GM19025 (cell line): ENCODE results near the gene TEX35.

Experiments
- ATAC-seq: cut with Tn5 transposase; IDR thresholded peaks from one replicate; pipeline ENCODE4 v1.9.1; 2021; ENCODE audit warnings: mild to moderate bottlenecking, low read depth, moderate library complexity; ENCODE audit not compliant: unreplicated experiment

The TEX35 gene

DNA sequence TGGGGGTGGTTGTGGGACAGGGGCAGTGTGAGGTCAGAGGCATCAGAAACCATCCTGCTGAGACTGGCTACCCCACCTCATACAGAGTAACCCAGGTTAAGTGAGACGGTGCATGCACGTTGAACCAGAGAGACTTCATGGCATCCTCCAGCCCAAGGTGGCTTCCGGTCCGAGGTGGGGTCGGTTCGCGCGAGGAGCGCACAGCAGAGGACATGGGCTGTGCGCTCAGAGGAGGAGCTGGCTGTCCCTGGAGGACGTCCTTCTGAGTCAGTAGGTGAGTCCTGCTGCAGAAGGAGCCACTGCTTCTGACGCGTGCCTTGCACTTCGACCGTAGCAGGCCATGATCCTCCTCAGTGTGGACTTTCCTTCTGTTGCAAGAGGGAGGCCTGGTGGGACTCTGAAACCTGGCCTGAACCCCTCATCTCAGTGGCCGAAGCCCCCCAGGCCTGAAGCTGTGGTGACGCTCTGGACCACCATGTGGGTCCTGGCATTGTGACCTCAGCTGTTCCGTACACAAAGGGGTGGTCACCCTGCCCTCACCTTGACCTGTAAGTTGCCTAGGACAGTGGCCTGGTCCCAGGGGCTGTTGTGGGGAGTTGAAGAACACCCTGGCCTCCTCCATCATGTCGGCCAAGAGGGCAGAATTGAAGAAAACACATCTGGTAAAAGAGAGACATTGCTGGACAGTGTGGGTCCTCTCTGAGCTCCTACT, at the start of gene TEX35:
Gene TEX35 (plus strand): TSS at position 544 of the 712 bp plus-strand sequence. CDS start 80 bp downstream, at position 624.
- no peak for ATAC-seq

GRCh38 chr1:178464141-178464540, 48.8 kb upstream of the TEX35 start:
- no peak for ATAC-seq

GRCh38 chr1:178464566-178464965, 48.3 kb upstream of the TEX35 start:
- ATAC-seq: no peak

- ATAC-seq: no peak
Observed at GRCh38 chr1:178465011-178465410, 47.9 kb upstream of the TEX35 start.

DNA sequence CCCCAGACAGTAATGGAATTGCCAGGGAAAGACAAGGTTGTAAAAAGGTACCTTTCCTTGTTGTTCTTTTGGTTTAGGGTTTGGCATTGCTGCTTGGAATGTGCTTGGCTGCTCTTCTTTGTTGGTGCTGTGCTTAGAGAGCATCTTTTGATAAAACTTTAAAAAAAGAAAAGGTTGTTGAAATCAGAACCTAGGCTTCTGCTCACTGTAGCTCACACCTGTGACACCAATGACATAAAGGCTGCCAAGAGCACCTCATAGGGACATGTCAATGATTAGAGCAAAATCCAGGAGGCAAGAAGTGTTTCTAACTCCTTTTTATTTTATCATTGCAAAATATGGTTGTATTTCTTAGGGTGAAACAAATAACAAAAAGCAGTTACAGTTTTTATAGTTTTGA, 45.1 kb upstream of the TEX35 start:
- no peak for ATAC-seq

DNA sequence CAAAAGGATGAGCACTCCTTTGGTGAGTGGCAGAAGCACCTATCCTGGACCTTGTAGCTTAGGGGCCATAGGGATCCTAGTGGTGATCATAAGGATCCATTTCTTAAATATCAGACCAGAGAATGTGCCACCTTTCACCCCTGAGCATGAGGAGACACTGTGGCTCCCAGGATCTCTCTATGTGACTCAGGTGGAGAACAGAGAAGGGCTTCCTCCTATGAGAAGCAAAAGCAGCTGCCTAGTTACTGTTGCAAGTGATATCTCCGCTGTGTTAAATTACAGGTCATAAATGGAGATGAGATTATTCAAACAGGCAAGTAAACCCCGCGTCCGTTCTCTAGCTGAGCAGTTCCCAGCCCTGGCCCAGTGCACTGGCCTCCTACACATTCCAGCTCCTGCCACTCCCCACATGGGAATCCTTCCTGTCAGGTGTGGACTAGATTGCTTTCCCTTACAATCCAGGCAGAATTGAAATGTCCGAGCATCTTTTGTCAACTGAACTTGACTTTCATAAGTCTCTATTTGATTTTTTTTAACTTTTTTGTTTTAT, 42.4 kb upstream of the TEX35 start:
- ATAC-seq: no peak

- no peak for ATAC-seq
Observed at GRCh38 chr1:178472531-178472930, 40.4 kb upstream of the TEX35 start.

DNA sequence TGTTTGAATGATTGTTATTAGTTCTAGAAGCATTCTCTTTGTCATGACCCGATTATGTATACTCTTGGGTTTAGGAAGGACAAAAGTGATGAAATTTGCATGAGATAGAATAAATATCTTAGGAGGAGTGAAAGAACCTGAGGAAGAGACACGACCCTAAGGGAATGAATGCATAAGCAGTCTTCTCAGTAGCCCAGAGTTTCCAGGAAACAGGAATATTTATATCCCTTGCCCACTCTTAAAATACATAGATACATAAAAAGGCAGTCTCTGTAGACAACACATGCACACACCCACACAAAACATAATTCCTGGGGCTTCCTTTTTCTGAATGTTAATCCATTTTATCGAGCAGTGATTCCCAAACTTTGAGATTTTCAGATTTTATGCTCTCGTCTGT, 35.5 kb upstream of the TEX35 start:
- ATAC-seq: no peak

DNA sequence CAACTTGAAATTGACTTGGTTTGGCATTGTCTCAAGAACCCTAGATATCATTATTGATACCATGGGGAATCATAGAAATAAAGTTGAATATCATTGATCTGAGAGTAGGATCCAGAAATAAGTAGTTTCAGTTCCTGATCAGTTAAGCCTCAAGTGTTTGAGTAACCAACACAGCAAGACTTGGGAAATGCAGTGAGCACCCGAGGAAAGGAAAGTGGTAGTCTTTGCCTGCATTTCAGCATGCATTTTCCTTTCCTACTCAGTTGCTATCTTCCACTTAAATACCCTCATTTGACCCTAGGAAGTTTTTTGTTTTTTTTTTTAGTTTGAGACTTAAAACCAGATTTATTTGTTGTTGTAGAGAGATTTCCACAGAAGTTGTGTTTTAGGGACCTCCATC, 35.1 kb upstream of the TEX35 start:
- ATAC-seq: no peak

DNA sequence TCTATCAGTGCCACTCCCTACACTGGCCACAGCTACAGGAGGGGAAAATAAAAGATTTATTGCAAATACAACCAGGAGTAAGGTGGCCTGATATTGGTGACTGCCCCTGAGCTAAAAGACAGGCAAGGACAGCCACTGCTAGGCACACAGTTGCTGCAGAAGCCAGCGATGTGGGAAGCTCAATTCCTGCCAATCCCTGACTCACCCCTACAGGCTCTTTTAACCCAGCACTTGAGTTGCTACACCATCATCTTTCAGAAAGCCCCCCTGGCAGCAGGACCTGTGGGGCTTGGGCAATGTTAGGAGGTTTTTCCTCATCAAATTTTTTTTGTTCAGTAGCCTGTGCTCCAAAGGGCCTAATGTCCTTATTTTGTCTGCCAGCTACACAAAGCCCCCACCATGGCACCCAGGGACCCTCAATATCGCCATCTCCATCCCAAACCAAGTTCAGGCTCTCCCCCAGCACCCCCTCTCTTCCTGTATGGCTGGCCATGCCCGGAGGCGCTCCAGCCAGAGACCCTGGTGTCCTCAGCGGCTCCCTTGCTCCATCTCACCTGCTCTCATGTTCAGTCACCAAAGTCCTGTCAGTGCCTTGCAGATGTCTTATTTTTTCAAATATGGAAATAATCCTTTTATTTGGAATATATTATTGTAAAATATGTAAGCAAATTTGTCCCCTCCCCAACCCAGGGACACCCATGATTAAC, 29.5 kb upstream of the TEX35 start:
- ATAC-seq: no peak

- no peak for ATAC-seq
Observed at GRCh38 chr1:178484698-178485225, 28.1 kb upstream of the TEX35 start.

DNA sequence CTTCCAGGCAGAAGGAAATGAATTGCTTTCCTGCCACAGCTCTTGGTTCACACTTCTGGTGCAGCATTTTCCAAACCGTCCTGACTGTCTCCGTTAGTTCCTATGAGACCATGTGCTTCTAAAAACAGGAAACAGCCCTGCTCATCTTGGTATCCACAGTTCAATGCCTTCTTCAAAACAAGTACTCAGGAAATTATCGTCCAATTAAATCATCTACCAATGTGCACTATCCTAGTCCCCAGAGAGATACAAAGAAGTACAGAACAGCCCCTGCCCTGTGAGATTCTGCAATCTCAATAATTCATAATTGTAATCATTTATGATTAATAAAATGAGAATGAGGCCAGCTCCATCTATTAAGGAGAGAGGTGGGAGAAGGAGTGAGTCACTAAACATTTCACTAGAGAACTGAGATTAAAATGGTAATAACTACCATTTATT, 27.3 kb upstream of the TEX35 start:
- no peak for ATAC-seq

GRCh38 chr1:178486100-178487069, 26.5 kb upstream of the TEX35 start:
- no peak for ATAC-seq

DNA sequence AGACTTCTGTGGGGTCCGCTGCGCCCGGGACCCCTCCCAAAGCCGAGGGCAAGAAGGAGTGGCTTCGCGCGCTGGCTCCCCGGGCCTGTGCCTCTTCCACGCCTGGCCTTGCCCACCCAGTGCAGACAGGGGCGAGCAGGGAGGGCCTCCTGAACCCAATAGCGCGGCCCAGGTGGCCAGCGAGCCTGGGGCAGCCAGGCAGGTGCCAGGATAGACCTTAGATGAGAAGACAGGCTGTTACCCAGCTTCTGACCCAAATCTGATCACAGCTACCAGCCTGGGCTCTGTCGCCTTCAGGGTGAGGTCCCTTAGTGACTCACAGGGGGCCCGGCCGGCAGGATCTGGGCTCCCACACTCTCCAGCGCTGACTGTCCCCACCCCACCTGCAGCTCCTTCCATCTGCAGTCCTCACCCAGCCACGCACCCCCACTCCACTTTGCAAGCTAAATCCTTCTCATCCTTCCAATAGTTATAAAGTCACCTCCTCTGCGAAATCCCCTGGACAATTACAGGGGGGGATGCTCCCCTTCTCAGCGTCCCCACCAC, 25.8 kb upstream of the TEX35 start:
- no peak for ATAC-seq

GRCh38 chr1:178488393-178488792, 24.5 kb upstream of the TEX35 start:
- ATAC-seq: no peak

- ATAC-seq: no peak
Observed at GRCh38 chr1:178489399-178489798, 23.5 kb upstream of the TEX35 start.

- ATAC-seq: no peak
Observed at GRCh38 chr1:178490136-178490535, 22.8 kb upstream of the TEX35 start.

DNA sequence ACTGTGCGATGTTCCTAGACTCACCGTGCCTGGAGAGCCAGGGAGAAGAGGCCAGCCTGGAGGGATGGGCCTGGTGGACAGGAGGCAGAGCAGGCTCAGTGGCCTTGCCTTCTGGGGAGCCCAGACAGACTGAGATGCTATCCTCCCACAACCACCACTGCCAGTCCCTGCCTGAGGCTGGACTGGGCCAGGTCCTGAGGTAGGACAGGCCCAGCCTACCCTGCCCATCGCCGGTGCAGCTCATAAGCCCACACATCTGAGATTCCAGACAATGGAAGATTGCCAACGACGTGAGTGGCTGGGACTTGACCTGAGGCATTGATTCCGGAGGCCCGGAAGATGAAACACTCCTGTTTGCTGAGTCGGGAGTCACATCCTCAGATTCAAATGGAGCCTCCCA, 21.9 kb upstream of the TEX35 start:
- ATAC-seq: no peak

GRCh38 chr1:178491721-178492120, 21.2 kb upstream of the TEX35 start:
- no peak for ATAC-seq

GRCh38 chr1:178492341-178492740, 20.6 kb upstream of the TEX35 start:
- no peak for ATAC-seq
